Measurements from ENCODE around the gene REC114. TPM values are rescaled to one million over a fixed set of nuclear protein-coding genes. Genes with fewer than 3 reads are reported as not detected.

Gene REC114
- total RNA-seq, 1 experiment from 2014 or later, result not detected

- TF ChIP-seq, protein P1, sequence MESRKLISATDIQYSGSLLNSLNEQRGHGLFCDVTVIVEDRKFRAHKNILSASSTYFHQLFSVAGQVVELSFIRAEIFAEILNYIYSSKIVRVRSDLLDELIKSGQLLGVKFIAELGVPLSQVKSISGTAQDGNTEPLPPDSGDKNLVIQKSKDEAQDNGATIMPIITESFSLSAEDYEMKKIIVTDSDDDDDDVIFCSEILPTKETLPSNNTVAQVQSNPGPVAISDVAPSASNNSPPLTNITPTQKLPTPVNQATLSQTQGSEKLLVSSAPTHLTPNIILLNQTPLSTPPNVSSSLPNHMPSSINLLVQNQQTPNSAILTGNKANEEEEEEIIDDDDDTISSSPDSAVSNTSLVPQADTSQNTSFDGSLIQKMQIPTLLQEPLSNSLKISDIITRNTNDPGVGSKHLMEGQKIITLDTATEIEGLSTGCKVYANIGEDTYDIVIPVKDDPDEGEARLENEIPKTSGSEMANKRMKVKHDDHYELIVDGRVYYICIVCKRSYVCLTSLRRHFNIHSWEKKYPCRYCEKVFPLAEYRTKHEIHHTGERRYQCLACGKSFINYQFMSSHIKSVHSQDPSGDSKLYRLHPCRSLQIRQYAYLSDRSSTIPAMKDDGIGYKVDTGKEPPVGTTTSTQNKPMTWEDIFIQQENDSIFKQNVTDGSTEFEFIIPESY (IDR thresholded peaks at IDR 0.05; ENCODE audit: extremely low read depth, insufficient replicate concordance, low read length), result no peak
- TF ChIP-seq RAD21 (IDR thresholded peaks at IDR 0.05; ENCODE audit: low read depth) (no peak), POLR2A (IDR thresholded peaks at IDR 0.05; ENCODE audit: borderline replicate concordance, extremely low read depth, insufficient read depth, insufficient read length) (no peak)
These were observed 72.6 kb downstream of the REC114 start (continued) for GRCh38 chr15:73515527-73515926.

DNA sequence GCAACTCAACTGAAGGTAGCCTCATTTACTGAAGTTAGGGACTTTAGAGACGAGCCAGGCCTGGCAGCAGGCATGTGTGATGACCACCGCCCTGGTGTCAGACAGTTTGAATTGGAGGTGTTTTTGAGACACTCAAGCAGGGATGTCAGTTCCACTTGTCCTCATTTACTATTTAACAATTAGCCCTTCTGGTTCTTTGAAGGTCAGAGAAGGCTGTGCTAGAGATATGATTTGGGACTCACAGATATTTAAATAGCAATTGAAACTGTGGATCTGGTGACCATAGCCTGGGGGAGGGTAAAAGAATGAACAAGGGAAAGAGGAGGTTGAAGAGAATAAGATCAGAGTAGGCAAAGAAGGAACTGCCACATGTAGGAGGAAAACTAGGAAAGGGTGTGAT lies 74.6 kb downstream of the REC114 start:
- ChIA-PET RAD21 (ENCODE audit: low non-redundant PET in 1 of 2, low total read pairs in 2 of 2, uncharacterized antibody in 2 of 2, unreplicated experiment in 2 of 2) (no interaction called here), POLR2A (no interaction called here), CTCF (no interaction called here)
- H3K9me2 ChIP-seq (ENCODE audit: insufficient read depth), result no peaks in the 10 kb centered on the region
- H3K79me2 ChIP-seq (ENCODE audit: insufficient read depth, low read length), result no peaks in the 10 kb centered on the region
- no peak overlapping the region for H2AFZ ChIP-seq (ENCODE audit: low read depth, low read length, poor library complexity, severe bottlenecking)
- H3K27ac ChIP-seq (ENCODE audit: low read depth, low read length), result no peak overlapping the region
- no peak overlapping the region for H3K4me3 ChIP-seq (replicated peaks in 1 of 2; ENCODE audit: low read depth in 1 of 2, low read length in 2 of 2)
- no peak overlapping the region for H3K9ac ChIP-seq (ENCODE audit: low read length)
- no TSS peak for BruUV-seq (replicated peaks)
- no peak for ATAC-seq
- intact Hi-C loops (cut with micrococcal nuclease), result no loop called here
- no peaks in the 10 kb centered on the region for H3K4me1 ChIP-seq (ENCODE audit: control insufficient read depth in 1 of 2, insufficient read depth in 2 of 2, low read length in 2 of 2)
- no peak for DNase-seq (ENCODE audit: low read depth, low spot score)
- no peaks in the 10 kb centered on the region for H4K20me1 ChIP-seq (ENCODE audit: insufficient read depth)
- H3K4me2 ChIP-seq (ENCODE audit: low read length), result no peak overlapping the region
- H3K36me3 ChIP-seq (ENCODE audit: control insufficient read depth in 1 of 2, insufficient read depth in 2 of 2, low read length in 2 of 2), result no peaks in the 10 kb centered on the region
- no peaks in the 10 kb centered on the region for H3K27me3 ChIP-seq (ENCODE audit: insufficient read depth, low read length)
- H3K9me3 ChIP-seq (ENCODE audit: control insufficient read depth in 1 of 2, insufficient read depth in 1 of 2, low read depth in 1 of 2, low read length in 2 of 2), result no peaks in the 10 kb centered on the region
- TF ChIP-seq ATF3 (IDR thresholded peaks at IDR 0.05), result no peak
- no peak for TF ChIP-seq POLR2AphosphoS5 (IDR thresholded peaks at IDR 0.05; ENCODE audit: low read depth, low read length)
- TF ChIP-seq SRF (IDR thresholded peaks at IDR 0.05; ENCODE audit: low read depth), result no peak
- no peak for TF ChIP-seq FOSL1 (IDR thresholded peaks at IDR 0.05; ENCODE audit: low read depth)
- no peak for TF ChIP-seq SIN3A (IDR thresholded peaks at IDR 0.05; ENCODE audit: low read depth)
- TF ChIP-seq, protein P1 (IDR thresholded peaks at IDR 0.05; ENCODE audit: extremely low read depth, insufficient replicate concordance, low read length), result no peak
- no peak for TF ChIP-seq CBX3 (IDR thresholded peaks at IDR 0.05; ENCODE audit: low read depth)
- no peak for TF ChIP-seq EZH2phosphoT487 (IDR thresholded peaks at IDR 0.05; ENCODE audit: borderline replicate concordance)
- no peak for TF ChIP-seq POLR2A (IDR thresholded peaks at IDR 0.05; ENCODE audit: borderline replicate concordance, extremely low read depth, insufficient read depth, insufficient read length)
- no peak for TF ChIP-seq CTCF (IDR thresholded peaks at IDR 0.05 in 2 of 3, conservative IDR thresholded peaks at IDR 0.05 in 1 of 3; ENCODE audit: borderline replicate concordance in 1 of 3, insufficient read depth in 1 of 3, low read depth in 2 of 3, low read length in 2 of 3)
- no peak for TF ChIP-seq ZNF274 (IDR thresholded peaks at IDR 0.05; ENCODE audit: low read depth, low read length)
- no peak for TF ChIP-seq MAX (IDR thresholded peaks at IDR 0.05)
- TF ChIP-seq ELF1 (IDR thresholded peaks at IDR 0.05; ENCODE audit: borderline replicate concordance, low read depth), result no peak
- TF ChIP-seq EGR1 (IDR thresholded peaks at IDR 0.05; ENCODE audit: low read depth), result no peak
- TF ChIP-seq EZH2 (IDR thresholded peaks at IDR 0.05), result no peak
- TF ChIP-seq JUND (IDR thresholded peaks at IDR 0.05), result no peak
- TF ChIP-seq RAD21 (IDR thresholded peaks at IDR 0.05; ENCODE audit: low read depth), result no peak
- TF ChIP-seq YY1 (IDR thresholded peaks at IDR 0.05; ENCODE audit: extremely low read depth, insufficient replicate concordance, low read depth, low read length), result no peak
